Measurements from ENCODE around the gene LHFPL2. TPM values are rescaled to one million over a fixed set of nuclear protein-coding genes. Genes with fewer than 3 reads are reported as not detected.

LHFPL2 gene
- total RNA-seq, 2 donors from 2014 or later: 15.5 to 18.7 TPM

DNA sequence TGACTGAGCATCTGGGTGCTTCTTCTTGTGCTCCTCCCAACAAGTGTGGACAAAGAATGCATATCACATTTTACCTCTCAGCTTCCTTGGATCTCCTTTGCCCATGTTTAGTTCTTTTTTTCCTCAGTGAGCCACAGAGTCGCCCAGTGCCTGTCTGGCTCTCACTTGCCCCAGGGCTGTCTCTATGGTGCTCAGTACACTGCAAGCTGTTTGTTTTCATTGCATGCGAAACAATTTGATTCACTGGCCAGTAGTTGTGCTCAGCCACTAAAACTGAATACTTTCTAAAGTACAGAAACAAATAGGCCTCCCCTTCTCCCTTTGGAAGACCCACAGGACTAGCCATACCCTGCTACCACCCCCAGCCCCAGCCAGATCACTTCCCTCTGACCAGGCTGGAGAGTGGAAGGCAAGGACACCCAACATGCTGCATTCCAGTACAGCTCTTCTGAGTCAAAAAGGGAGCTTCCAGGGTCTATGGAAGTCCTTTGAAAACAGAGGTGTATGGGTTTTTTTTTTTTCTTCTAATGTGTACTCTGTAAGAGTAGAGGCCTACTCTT is 3.8 kb downstream of the LHFPL2 start:
- H3K4me3 ChIP-seq: no peak overlapping the region
- TF ChIP-seq, protein P1, sequence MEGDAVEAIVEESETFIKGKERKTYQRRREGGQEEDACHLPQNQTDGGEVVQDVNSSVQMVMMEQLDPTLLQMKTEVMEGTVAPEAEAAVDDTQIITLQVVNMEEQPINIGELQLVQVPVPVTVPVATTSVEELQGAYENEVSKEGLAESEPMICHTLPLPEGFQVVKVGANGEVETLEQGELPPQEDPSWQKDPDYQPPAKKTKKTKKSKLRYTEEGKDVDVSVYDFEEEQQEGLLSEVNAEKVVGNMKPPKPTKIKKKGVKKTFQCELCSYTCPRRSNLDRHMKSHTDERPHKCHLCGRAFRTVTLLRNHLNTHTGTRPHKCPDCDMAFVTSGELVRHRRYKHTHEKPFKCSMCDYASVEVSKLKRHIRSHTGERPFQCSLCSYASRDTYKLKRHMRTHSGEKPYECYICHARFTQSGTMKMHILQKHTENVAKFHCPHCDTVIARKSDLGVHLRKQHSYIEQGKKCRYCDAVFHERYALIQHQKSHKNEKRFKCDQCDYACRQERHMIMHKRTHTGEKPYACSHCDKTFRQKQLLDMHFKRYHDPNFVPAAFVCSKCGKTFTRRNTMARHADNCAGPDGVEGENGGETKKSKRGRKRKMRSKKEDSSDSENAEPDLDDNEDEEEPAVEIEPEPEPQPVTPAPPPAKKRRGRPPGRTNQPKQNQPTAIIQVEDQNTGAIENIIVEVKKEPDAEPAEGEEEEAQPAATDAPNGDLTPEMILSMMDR (IDR thresholded peaks at IDR 0.05): no peak
- no peak for TF ChIP-seq POLR2A (IDR thresholded peaks at IDR 0.05)
- WGBS, 2 donors: 44 to 57% methylated on average over 2 of the region's 2 CpGs
- ATAC-seq (no peak), DNase-seq (no peak)
- H3K27ac ChIP-seq: no peak overlapping the region
- no peaks in the 10 kb centered on the region for H3K36me3 ChIP-seq (replicated peaks in 1 of 2; ENCODE audit: insufficient read depth in 1 of 2, low read depth in 2 of 2)
- no peaks in the 10 kb centered on the region for H3K9me3 ChIP-seq
- H3K4me1 ChIP-seq: peaks cover 37% of the 10 kb centered on the region
- intact Hi-C loops (cut with DNase I): no loop called here
- no peaks in the 10 kb centered on the region for H3K27me3 ChIP-seq

DNA sequence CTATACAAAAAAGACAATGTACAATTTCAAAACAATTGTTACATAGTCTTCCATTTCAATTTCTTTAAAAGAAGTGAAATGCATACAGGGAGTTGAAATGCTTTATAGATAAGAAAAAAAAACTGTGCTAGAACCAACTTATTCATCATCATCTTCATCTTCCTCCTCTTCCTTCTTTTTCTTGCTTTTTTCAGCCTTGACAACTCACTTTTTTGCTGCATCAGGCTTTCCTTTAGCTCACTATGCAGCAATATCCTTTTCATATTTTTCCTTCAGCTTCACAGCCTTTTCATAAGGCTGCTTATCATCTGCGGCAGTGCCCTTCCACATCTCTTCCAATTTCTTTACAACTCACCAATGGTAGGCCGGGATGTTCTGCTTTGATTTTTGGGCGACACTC is 4.4 kb downstream of the LHFPL2 start:
- intact Hi-C loops (cut with DNase I): no loop called here
- WGBS, 2 donors: 94 to 95% methylated on average over 3 of the region's 3 CpGs
- Histone ChIP-seq H3K27me3 (no peaks in the 10 kb centered on the region), H3K27ac (no peak overlapping the region), H3K4me3 (no peak overlapping the region), H3K9me3 (no peaks in the 10 kb centered on the region), H3K36me3 (replicated peaks in 1 of 2; ENCODE audit: insufficient read depth in 1 of 2, low read depth in 2 of 2) (no peaks in the 10 kb centered on the region), H3K4me1 (peaks cover 41% of the 10 kb centered on the region)
- no peak for ATAC-seq
- DNase-seq: no peak
- no peak for TF ChIP-seq POLR2A (IDR thresholded peaks at IDR 0.05)
- TF ChIP-seq, protein P1 (IDR thresholded peaks at IDR 0.05): no peak

DNA sequence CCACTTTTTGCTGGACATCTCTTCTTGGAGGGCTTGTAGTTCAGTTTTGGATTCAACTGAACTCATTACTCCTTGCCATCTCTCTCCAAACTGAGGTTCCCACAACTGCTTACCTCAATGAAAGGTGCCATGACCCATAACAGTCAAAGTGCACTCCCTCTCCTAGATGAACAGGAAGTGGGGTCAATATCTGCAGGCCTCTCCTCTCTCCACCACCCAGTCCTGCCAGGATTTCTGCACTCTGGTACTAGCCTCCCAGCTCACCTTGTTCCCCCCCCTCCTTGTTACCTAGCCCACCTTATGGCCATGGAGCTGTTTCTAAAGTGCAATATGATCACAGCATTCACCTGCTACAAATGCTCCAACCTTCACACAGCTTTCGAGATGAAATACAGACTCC is 5.9 kb downstream of the LHFPL2 start:
- H3K4me1 ChIP-seq: peaks cover 52% of the 10 kb centered on the region
- WGBS, 2 donors: 85 to 93% methylated on average over 1 of the region's 1 CpG

DNA sequence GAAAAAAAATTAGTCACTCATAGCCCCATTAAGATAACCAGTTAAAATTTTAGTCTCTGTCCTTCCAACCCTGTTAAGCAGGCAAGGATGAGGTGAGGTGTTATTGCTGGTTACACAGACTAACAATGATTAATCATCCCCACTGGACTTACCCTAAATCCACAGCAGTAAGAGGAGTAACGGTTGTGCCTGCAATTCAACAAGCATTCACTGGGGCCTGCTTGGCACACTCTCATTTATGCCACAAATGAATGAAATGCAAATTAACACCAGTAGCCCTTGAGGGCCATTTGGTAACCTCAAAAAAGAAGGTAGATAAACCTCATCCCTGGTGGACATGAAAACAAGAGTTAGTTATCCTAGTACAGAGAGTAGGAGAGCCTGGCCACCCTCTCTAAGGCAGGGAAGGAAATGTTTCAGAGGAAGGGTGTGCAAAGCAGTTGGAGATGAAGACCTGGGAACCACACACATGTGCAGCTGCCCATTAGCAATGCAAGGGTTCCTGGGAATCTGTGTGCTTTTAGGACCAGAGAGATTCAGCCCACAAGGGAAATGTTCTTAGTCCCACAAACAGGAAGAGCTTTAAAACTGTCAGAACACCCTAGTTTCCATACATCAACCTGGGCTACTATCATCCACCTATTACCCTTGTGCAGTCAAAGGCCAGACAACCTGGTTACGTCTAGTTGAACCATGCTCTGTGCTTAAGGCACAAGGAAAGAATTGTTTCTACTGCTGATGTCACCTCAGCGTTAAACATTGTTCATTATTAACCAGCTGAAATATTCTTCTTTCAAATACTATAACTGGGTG is 7.7 kb downstream of the LHFPL2 start:
- no peak overlapping the region for H3K4me3 ChIP-seq
- TF ChIP-seq, protein P1 (IDR thresholded peaks at IDR 0.05): peak in 2 of 7 experiments; percentile 8 to 12
- no peak for TF ChIP-seq POLR2A (IDR thresholded peaks at IDR 0.05)
- H3K27ac ChIP-seq: peak overlapping the region; percentile 48 to 66 (median 60)
- no peaks in the 10 kb centered on the region for H3K9me3 ChIP-seq
- H3K36me3 ChIP-seq (replicated peaks in 1 of 2; ENCODE audit: insufficient read depth in 1 of 2, low read depth in 2 of 2): no peaks in the 10 kb centered on the region
- WGBS, 2 donors: 20 to 23% methylated on average over 3 of the region's 3 CpGs
- H3K4me1 ChIP-seq: peaks cover 43% of the 10 kb centered on the region
- DNase-seq (no peak), ATAC-seq (peak; percentile 43)
- H3K27me3 ChIP-seq: no peaks in the 10 kb centered on the region
- intact Hi-C loops (cut with DNase I): no loop called here

More for the DNA sequence above, 5.9 kb downstream of the LHFPL2 start:
- Histone ChIP-seq H3K27me3 (no peaks in the 10 kb centered on the region), H3K27ac (no peak overlapping the region), H3K4me3 (no peak overlapping the region), H3K9me3 (no peaks in the 10 kb centered on the region), H3K36me3 (replicated peaks in 1 of 2; ENCODE audit: insufficient read depth in 1 of 2, low read depth in 2 of 2) (no peaks in the 10 kb centered on the region)
- ATAC-seq: no peak
- DNase-seq: no peak
- intact Hi-C loops (cut with DNase I): no loop called here
- TF ChIP-seq, protein P1 (IDR thresholded peaks at IDR 0.05): no peak
- TF ChIP-seq POLR2A (IDR thresholded peaks at IDR 0.05): no peak

Data from body of pancreas (tissue), 4 donors.